HEK293T (cell line): ENCODE results near the gene DUSP10.

Experiments
- ARNT ChIP-seq: fragments of 450-650 bp; IDR thresholded peaks from 2 replicates; pipeline ENCODE4 v1.6.1; 2017; ENCODE audit warnings: mild to moderate bottlenecking
- FOXA1 ChIP-seq: fragments of 450-650 bp; IDR thresholded peaks from 2 replicates; pipeline ENCODE4 v1.6.1; 2016; ENCODE audit warnings: mild to moderate bottlenecking
- FOXK2 ChIP-seq: fragments of 450-650 bp; IDR thresholded peaks from 2 replicates; pipeline ENCODE4 v1.6.1; 2016; ENCODE audit warnings: mild to moderate bottlenecking
- FOXM1 ChIP-seq: fragments of 450-650 bp; IDR thresholded peaks from 2 replicates; pipeline ENCODE4 v1.6.1; 2017; ENCODE audit warnings: mild to moderate bottlenecking, borderline replicate concordance
- HDGF ChIP-seq: fragments of 450-650 bp; IDR thresholded peaks from 2 replicates; pipeline ENCODE4 v1.6.1; 2017; ENCODE audit warnings: antibody characterized with exemption, borderline replicate concordance
- LEF1 ChIP-seq: fragments of 450-650 bp; IDR thresholded peaks from 2 replicates; pipeline ENCODE4 v1.6.1; 2017; ENCODE audit warnings: mild to moderate bottlenecking, borderline replicate concordance
- PKNOX1 ChIP-seq: fragments of 450-650 bp; IDR thresholded peaks from 2 replicates; pipeline ENCODE4 v1.6.1; 2016
- SP1 ChIP-seq: fragments of 450-650 bp; IDR thresholded peaks from 2 replicates; pipeline ENCODE4 v1.6.1; 2017
- SUZ12 ChIP-seq: fragments of 450-650 bp; IDR thresholded peaks from 2 replicates; pipeline ENCODE4 v1.6.1; 2016; ENCODE audit warnings: mild to moderate bottlenecking
- ZNF384 ChIP-seq: fragments of 450-650 bp; IDR thresholded peaks from 2 replicates; pipeline ENCODE4 v1.6.1; 2016

GRCh38 chr1:221670081-221670480 lies 71.8 kb downstream of the DUSP10 start:
- TF ChIP-seq FOXA1 (no peak), FOXK2 (no peak), HDGF (no peak), ARNT (no peak), SUZ12 (no peak), ZNF384 (no peak), PKNOX1 (no peak), SP1 (no peak), FOXM1 (no peak), LEF1 (no peak)
